Epithelial cell of esophagus (primary cell): ENCODE results near the gene TRPV2.
"Not testable (repeated sequence)": the region's sequence is repeated elsewhere in the genome, so short reads cannot be mapped to it uniquely, and the experiment has no call there.

ENCODE experiments used
- DNase-seq: peaks from one replicate; pipeline ENCODE4 v3.0.0; 2010; ENCODE audit warnings: low read depth
- H3K4me3 ChIP-seq: 2 replicates; pipeline ENCODE4 v1.5.1; 2011; ENCODE audit warnings: mild to moderate bottlenecking, low read length, control low read depth
- CTCF ChIP-seq: IDR thresholded peaks from 2 replicates; pipeline ENCODE4 v1.5.1; 2011; ENCODE audit warnings: low read depth, mild to moderate bottlenecking, low read length, control low read depth, inconsistent platforms; ENCODE audit not compliant: insufficient read depth; ENCODE audit errors: missing control alignments

TRPV2 gene

GRCh38 chr17:16449121-16449570, 33.8 kb downstream of the TRPV2 start:
- no peak overlapping the region for H3K4me3 ChIP-seq
- no peak for TF ChIP-seq CTCF
- DNase-seq: peak; percentile 61

- DNase-seq: no peak
- H3K4me3 ChIP-seq: no peak overlapping the region
- no peak for TF ChIP-seq CTCF
Measured at GRCh38 chr17:16450028-16450427, 34.7 kb downstream of the TRPV2 start.

GRCh38 chr17:16452268-16452667, 36.9 kb downstream of the TRPV2 start:
- not testable (repeated sequence) for H3K4me3 ChIP-seq

GRCh38 chr17:16453493-16453851, 38.1 kb downstream of the TRPV2 start:
- TF ChIP-seq CTCF: no peak
- no peak for DNase-seq
- no peak overlapping the region for H3K4me3 ChIP-seq

More at GRCh38 chr17:16452268-16452667, 36.9 kb downstream of the TRPV2 start:
- not testable (repeated sequence) for DNase-seq

- DNase-seq: no peak
- no peak overlapping the region for H3K4me3 ChIP-seq
- TF ChIP-seq CTCF: no peak
Measured at GRCh38 chr17:16455997-16456741, 40.8 kb downstream of the TRPV2 start.

- no peak for TF ChIP-seq CTCF
- H3K4me3 ChIP-seq: no peak overlapping the region
- DNase-seq: no peak
Measured at GRCh38 chr17:16456742-16457316, 41.5 kb downstream of the TRPV2 start.

- DNase-seq: no peak
- H3K4me3 ChIP-seq: no peak overlapping the region
- TF ChIP-seq CTCF: no peak
Measured at GRCh38 chr17:16459271-16459670, 43.9 kb downstream of the TRPV2 start.
